ENCODE data around the gene CFAP210.
"Not testable (repeated sequence)": the region's sequence is repeated elsewhere in the genome, so short reads cannot be mapped to it uniquely, and the experiment has no call there.

The CFAP210 gene

GRCh38 chr2:169620509-169620908 is 73.7 kb downstream of the CFAP210 start:
- no peak for DNase-seq (ENCODE audit: low read depth)

- DNase-seq (ENCODE audit: low read depth): peak; percentile 17
Observed at GRCh38 chr2:169619946-169620345, 74.3 kb downstream of the CFAP210 start.

- not testable (repeated sequence) for DNase-seq (ENCODE audit: low read depth)
Observed at GRCh38 chr2:169615982-169616381, 78.2 kb downstream of the CFAP210 start.

- DNase-seq (ENCODE audit: low read depth): no peak
Observed at GRCh38 chr2:169613876-169614275, 80.3 kb downstream of the CFAP210 start.

GRCh38 chr2:169609264-169609663 is 84.9 kb downstream of the CFAP210 start:
- no peak for DNase-seq (ENCODE audit: low read depth)

GRCh38 chr2:169599568-169599967 is 94.6 kb downstream of the CFAP210 start:
- DNase-seq (ENCODE audit: low read depth): no peak

- no peak for DNase-seq (ENCODE audit: low read depth)
Observed at GRCh38 chr2:169598982-169599381, 95.2 kb downstream of the CFAP210 start.

- not testable (repeated sequence) for DNase-seq (ENCODE audit: low read depth)
Observed at GRCh38 chr2:169596546-169596945, 97.7 kb downstream of the CFAP210 start.

All from EH (cell line).